KMS-11 (cell line): Measurements from ENCODE around the gene ZFAND3.
"Not testable (repeated sequence)": the region's sequence is repeated elsewhere in the genome, so short reads cannot be mapped to it uniquely, and the experiment has no call there.

Experiments
- H2AFZ ChIP-seq: fragments of 200-600 bp; sonication (generic); 2 replicates; pipeline ENCODE4 v1.6.1; 2016; ENCODE audit warnings: antibody characterized with exemption, mixed run types, low read depth
- H3K27ac ChIP-seq: fragments of 200-600 bp; sonication (generic); 2 replicates; pipeline ENCODE4 v1.6.1; 2016; ENCODE audit warnings: mild to moderate bottlenecking, mixed run types
- H3K27me3 ChIP-seq: fragments of 200-600 bp; sonication (generic); 2 replicates; pipeline ENCODE4 v1.6.1; 2017; ENCODE audit warnings: mild to moderate bottlenecking, low read depth, mixed run types, moderate library complexity; ENCODE audit not compliant: insufficient read depth
- H3K36me3 ChIP-seq: fragments of 200-600 bp; sonication (generic); 2 replicates; pipeline ENCODE4 v1.6.1; 2017; ENCODE audit warnings: mild to moderate bottlenecking, mixed run types; ENCODE audit not compliant: insufficient read depth
- H3K4me1 ChIP-seq: fragments of 200-600 bp; sonication (generic); 2 replicates; pipeline ENCODE4 v1.6.1; 2016; ENCODE audit warnings: mild to moderate bottlenecking, low read depth, mixed run types; ENCODE audit not compliant: poor library complexity, severe bottlenecking
- H3K4me2 ChIP-seq: fragments of 200-600 bp; sonication (generic); 2 replicates; pipeline ENCODE4 v1.7.0; 2016; ENCODE audit warnings: mild to moderate bottlenecking, mixed run types
- H3K4me3 ChIP-seq: fragments of 200-600 bp; sonication (generic); IDR thresholded peaks from 2 replicates; pipeline ENCODE4 v1.6.1; 2017; ENCODE audit warnings: low read depth, low read length, mixed read lengths; ENCODE audit not compliant: insufficient read depth
- H3K79me2 ChIP-seq: fragments of 200-600 bp; sonication (generic); 2 replicates; pipeline ENCODE4 v1.6.1; 2016; ENCODE audit warnings: low read depth, mixed run types; ENCODE audit not compliant: insufficient read depth
- H3K9ac ChIP-seq: fragments of 200-600 bp; sonication (generic); 2 replicates; pipeline ENCODE4 v1.6.1; 2016; ENCODE audit warnings: mild to moderate bottlenecking, mixed run types
- H4K20me1 ChIP-seq: fragments of 200-600 bp; sonication (generic); 2 replicates; pipeline ENCODE4 v1.6.1; 2016; ENCODE audit warnings: mild to moderate bottlenecking, mixed run types; ENCODE audit not compliant: insufficient read depth
- TF ChIP-seq, protein P1 (sequence below): fragments of 200-600 bp; sonication (generic); conservative IDR thresholded peaks from 2 replicates; pipeline ENCODE4 v1.6.1; 2017; ENCODE audit warnings: low read depth, mild to moderate bottlenecking, antibody characterized with exemption, low read length, moderate library complexity, mixed read lengths

ZFAND3 gene

DNA sequence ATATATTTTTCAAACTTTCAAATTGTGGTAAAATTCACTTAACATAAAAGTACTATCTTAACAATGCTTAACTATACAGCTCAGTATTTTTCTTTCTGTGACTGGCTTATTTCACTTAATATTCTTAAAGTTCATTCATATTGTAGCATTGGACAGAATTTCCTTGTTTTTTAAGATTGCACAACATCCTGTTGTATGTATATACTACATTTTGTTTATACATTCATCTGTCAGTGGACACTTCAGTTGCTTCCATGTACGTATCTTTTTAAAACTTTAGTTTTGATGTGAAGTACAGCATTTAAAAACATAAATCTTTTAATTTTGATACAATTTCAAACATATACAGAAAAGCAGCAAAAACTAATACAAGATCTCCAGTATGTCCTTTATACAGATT lies 220.7 kb downstream of the ZFAND3 start:
- H3K27ac ChIP-seq, result no peak overlapping the region
- no peak overlapping the region for H3K9ac ChIP-seq
- no peaks in the 10 kb centered on the region for H3K4me1 ChIP-seq
- no peaks in the 10 kb centered on the region for H4K20me1 ChIP-seq
- H3K4me3 ChIP-seq, result no peak overlapping the region
- no peak overlapping the region for H3K4me2 ChIP-seq
- no peaks in the 10 kb centered on the region for H3K79me2 ChIP-seq
- no peak overlapping the region for H2AFZ ChIP-seq
- H3K27me3 ChIP-seq, result no peaks in the 10 kb centered on the region
- TF ChIP-seq, protein P1, sequence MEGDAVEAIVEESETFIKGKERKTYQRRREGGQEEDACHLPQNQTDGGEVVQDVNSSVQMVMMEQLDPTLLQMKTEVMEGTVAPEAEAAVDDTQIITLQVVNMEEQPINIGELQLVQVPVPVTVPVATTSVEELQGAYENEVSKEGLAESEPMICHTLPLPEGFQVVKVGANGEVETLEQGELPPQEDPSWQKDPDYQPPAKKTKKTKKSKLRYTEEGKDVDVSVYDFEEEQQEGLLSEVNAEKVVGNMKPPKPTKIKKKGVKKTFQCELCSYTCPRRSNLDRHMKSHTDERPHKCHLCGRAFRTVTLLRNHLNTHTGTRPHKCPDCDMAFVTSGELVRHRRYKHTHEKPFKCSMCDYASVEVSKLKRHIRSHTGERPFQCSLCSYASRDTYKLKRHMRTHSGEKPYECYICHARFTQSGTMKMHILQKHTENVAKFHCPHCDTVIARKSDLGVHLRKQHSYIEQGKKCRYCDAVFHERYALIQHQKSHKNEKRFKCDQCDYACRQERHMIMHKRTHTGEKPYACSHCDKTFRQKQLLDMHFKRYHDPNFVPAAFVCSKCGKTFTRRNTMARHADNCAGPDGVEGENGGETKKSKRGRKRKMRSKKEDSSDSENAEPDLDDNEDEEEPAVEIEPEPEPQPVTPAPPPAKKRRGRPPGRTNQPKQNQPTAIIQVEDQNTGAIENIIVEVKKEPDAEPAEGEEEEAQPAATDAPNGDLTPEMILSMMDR, result no peak
- no peaks in the 10 kb centered on the region for H3K36me3 ChIP-seq

- H2AFZ ChIP-seq, result no peak overlapping the region
- no peak overlapping the region for H3K9ac ChIP-seq
- H4K20me1 ChIP-seq, result no peaks in the 10 kb centered on the region
- H3K4me2 ChIP-seq, result no peak overlapping the region
- no peaks in the 10 kb centered on the region for H3K36me3 ChIP-seq
- no peaks in the 10 kb centered on the region for H3K79me2 ChIP-seq
- H3K4me3 ChIP-seq, result no peak overlapping the region
- TF ChIP-seq, protein P1, result no peak
- H3K4me1 ChIP-seq, result no peaks in the 10 kb centered on the region
- no peak overlapping the region for H3K27ac ChIP-seq
- no peaks in the 10 kb centered on the region for H3K27me3 ChIP-seq
Measured at GRCh38 chr6:38043259-38043753, 223.8 kb downstream of the ZFAND3 start.

GRCh38 chr6:38045701-38046305 lies 226.3 kb downstream of the ZFAND3 start:
- no peaks in the 10 kb centered on the region for H4K20me1 ChIP-seq

DNA sequence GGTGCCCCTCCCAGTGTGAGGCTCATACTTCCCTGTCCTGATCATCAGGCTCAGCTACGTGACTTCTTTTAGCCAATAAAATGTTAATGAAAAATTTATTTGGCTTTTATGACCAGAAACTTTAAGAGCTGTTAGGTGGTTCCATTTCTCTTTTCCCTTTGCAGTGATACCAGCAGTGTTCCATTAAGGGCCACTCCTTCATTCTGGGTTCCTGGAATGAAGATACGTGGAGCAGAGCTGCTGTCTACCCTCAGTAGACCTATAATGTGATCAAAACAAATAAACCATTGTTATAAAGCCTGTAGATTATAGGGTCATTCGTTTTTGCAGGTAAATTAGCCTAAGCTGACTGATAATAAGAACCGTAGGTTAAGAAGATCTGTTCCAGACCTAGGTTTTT lies 228.0 kb downstream of the ZFAND3 start:
- H3K27ac ChIP-seq, result no peak overlapping the region
- no peak overlapping the region for H3K4me2 ChIP-seq
- no peak overlapping the region for H3K9ac ChIP-seq
- no peak overlapping the region for H2AFZ ChIP-seq
- TF ChIP-seq, protein P1, result no peak
- H3K36me3 ChIP-seq, result no peaks in the 10 kb centered on the region
- H3K27me3 ChIP-seq, result no peaks in the 10 kb centered on the region
- H3K4me1 ChIP-seq, result no peaks in the 10 kb centered on the region
- no peak overlapping the region for H3K4me3 ChIP-seq
- H4K20me1 ChIP-seq, result no peaks in the 10 kb centered on the region
- no peaks in the 10 kb centered on the region for H3K79me2 ChIP-seq

More at GRCh38 chr6:38045701-38046305, 226.3 kb downstream of the ZFAND3 start:
- Histone ChIP-seq H3K79me2 (no peaks in the 10 kb centered on the region), H3K36me3 (no peaks in the 10 kb centered on the region), H3K27me3 (no peaks in the 10 kb centered on the region), H2AFZ (no peak overlapping the region), H3K4me1 (no peaks in the 10 kb centered on the region), H3K27ac (no peak overlapping the region), H3K4me3 (no peak overlapping the region), H3K9ac (no peak overlapping the region), H3K4me2 (no peak overlapping the region)
- TF ChIP-seq, protein P1, result no peak

DNA sequence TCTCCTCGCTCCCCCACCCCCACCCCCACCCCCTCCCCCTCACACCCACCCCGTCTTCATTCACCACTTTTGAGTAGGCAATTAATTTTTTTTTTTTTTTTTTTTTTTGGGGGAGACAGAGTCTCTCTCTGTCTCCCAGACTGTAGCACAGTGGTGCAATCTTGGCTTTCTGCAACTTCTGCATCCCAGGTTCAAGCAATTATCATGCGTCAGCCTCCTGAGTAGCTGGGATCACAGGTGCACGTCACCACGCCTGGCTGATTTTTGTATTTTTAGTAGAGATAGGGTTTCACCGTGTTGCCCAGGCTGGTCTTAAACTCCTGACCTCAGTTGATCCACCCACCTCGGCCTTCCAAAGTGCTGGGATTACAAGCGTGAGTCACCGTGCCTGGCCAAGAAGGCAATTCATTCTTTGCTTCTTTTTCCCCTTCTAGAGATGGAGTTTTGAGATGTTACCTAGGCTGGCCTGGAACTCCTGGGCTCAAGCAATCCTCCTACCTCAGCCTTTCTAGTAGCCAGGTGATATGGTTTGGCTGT lies 230.4 kb downstream of the ZFAND3 start:
- not testable (repeated sequence) for H3K36me3 ChIP-seq, H3K9ac ChIP-seq, H3K4me3 ChIP-seq, H3K79me2 ChIP-seq, H3K4me1 ChIP-seq, H3K4me2 ChIP-seq, H3K27ac ChIP-seq, H3K27me3 ChIP-seq, H2AFZ ChIP-seq, H4K20me1 ChIP-seq
